Activated CD4-positive, CD25-positive, alpha-beta regulatory T cell treated with anti-CD3 and anti-CD28 coated beads, Interleukin-2, amount 50 U/mL, for 72 hours (primary cell): ENCODE results near the gene CROCC2.

Experiments
- DNase-seq: peaks from one replicate; pipeline ENCODE4 v3.0.0; 2021

The CROCC2 gene

GRCh38 chr2:241003830-241004564 lies 97.9 kb downstream of the CROCC2 start:
- no peak for DNase-seq

GRCh38 chr2:241005569-241005968 lies 99.4 kb downstream of the CROCC2 start:
- DNase-seq = no peak

GRCh38 chr2:241006412-241006811 lies 100.3 kb downstream of the CROCC2 start:
- no peak for DNase-seq

- DNase-seq = no peak
Measured at GRCh38 chr2:241007111-241007510, 101.0 kb downstream of the CROCC2 start.

GRCh38 chr2:241007880-241008710 lies 102.0 kb downstream of the CROCC2 start:
- DNase-seq = peak; percentile 21

- DNase-seq = no peak
Measured at GRCh38 chr2:241008711-241009121, 102.6 kb downstream of the CROCC2 start.

GRCh38 chr2:241009191-241009590 lies 103.1 kb downstream of the CROCC2 start:
- no peak for DNase-seq

GRCh38 chr2:241009601-241010530 lies 103.7 kb downstream of the CROCC2 start:
- peak; percentile 33 for DNase-seq

GRCh38 chr2:241010531-241011295 lies 104.6 kb downstream of the CROCC2 start:
- peak; percentile 30 for DNase-seq

GRCh38 chr2:241011296-241011600 lies 105.1 kb downstream of the CROCC2 start:
- DNase-seq = no peak

GRCh38 chr2:241011751-241012510 lies 105.8 kb downstream of the CROCC2 start:
- DNase-seq = peak; percentile 24

GRCh38 chr2:241014224-241014623 lies 108.1 kb downstream of the CROCC2 start:
- DNase-seq = no peak

- DNase-seq = peak; percentile 19
Measured at GRCh38 chr2:241014764-241015163, 108.6 kb downstream of the CROCC2 start.

- no peak for DNase-seq
Measured at GRCh38 chr2:241015439-241015838, 109.3 kb downstream of the CROCC2 start.

GRCh38 chr2:241017228-241017940 lies 111.2 kb downstream of the CROCC2 start:
- DNase-seq = peak; percentile 19

- DNase-seq = peak; percentile 23
Measured at GRCh38 chr2:241018051-241018891, 112.1 kb downstream of the CROCC2 start.

GRCh38 chr2:241019441-241020139 lies 113.5 kb downstream of the CROCC2 start:
- DNase-seq = no peak

GRCh38 chr2:241020201-241020600 lies 114.1 kb downstream of the CROCC2 start:
- no peak for DNase-seq

GRCh38 chr2:241020629-241021190 lies 114.6 kb downstream of the CROCC2 start:
- DNase-seq = no peak
